ENCODE measurements around the gene CUL7. TPM values are rescaled to one million over a fixed set of nuclear protein-coding genes. Genes with fewer than 3 reads are reported as not detected.

CUL7 gene
- total and polyA plus RNA-seq, 10 of the 15 experiments (the other 5 are each of a cell fraction or from before 2014, with no cell fraction given), result 0.66 to 18.4 (median 10.9) TPM

- no peak for TF ChIP-seq ZSCAN29 (IDR thresholded peaks at IDR 0.05)
- peak; percentile 62; the same call in 1 of the 2 replicates for TF ChIP-seq PAX5 (IDR thresholded peaks at IDR 0.05; ENCODE audit: borderline replicate concordance, low read depth, low read length)
- TF ChIP-seq SKIL (IDR thresholded peaks at IDR 0.05; ENCODE audit: low read depth, poor library complexity, severe bottlenecking), result no peak
- TF ChIP-seq SP1 (IDR thresholded peaks at IDR 0.05; ENCODE audit: low read depth, low read length), result peak; percentile 74
- TF ChIP-seq SIX5 (IDR thresholded peaks at IDR 0.05; ENCODE audit: low read depth, low read length, severe bottlenecking), result peak; percentile 8
- TF ChIP-seq IKZF2 (IDR thresholded peaks at IDR 0.05), result peak; percentile 87 to 90
- peak; percentile 62 for TF ChIP-seq YY1 (IDR thresholded peaks at IDR 0.05; ENCODE audit: low read depth, low read length)
- TF ChIP-seq TARDBP (IDR thresholded peaks at IDR 0.05; ENCODE audit: borderline replicate concordance), result peak; percentile 74; the same call in 1 of the 2 replicates
- no peak for TF ChIP-seq MEF2B (IDR thresholded peaks at IDR 0.05; ENCODE audit: partially characterized antibody, poor library complexity, severe bottlenecking)
- TF ChIP-seq MXI1 (IDR thresholded peaks at IDR 0.05; ENCODE audit: low read depth, low read length), result peak; percentile 73; the same call in 1 of the 2 replicates
- peak; percentile 95 for TF ChIP-seq POLR2AphosphoS2 (IDR thresholded peaks at IDR 0.05; ENCODE audit: low read depth, low read length)
- 0 out of 2 replicates have a peak, but pooled peaks have one; percentile 47 for TF ChIP-seq NR2F1 (conservative IDR thresholded peaks at IDR 0.05)
- peak; percentile 94 for TF ChIP-seq POLR2A (IDR thresholded peaks at IDR 0.05; ENCODE audit: low read depth, low read length)
- peak; percentile 9; the same call in 1 of the 2 replicates for TF ChIP-seq IRF3 (IDR thresholded peaks at IDR 0.05)
- 0 out of 2 replicates have a peak, but pooled peaks have one; percentile 38 for TF ChIP-seq TCF3 (IDR thresholded peaks at IDR 0.05; ENCODE audit: borderline replicate concordance, insufficient read depth, low read depth, low read length)
- peak; percentile 45; the same call in 1 of the 2 replicates for TF ChIP-seq NFYB (IDR thresholded peaks at IDR 0.05; ENCODE audit: insufficient read depth, low read depth, low read length)
- TF ChIP-seq BACH1 (IDR thresholded peaks at IDR 0.05; ENCODE audit: borderline replicate concordance), result peak; percentile 94
- TF ChIP-seq MTA3 (IDR thresholded peaks at IDR 0.05; ENCODE audit: borderline replicate concordance, low read length), result peak; percentile 79; the same call in 1 of the 2 replicates
- peak; percentile 41; the same call in 1 of the 2 replicates for TF ChIP-seq CREM (IDR thresholded peaks at IDR 0.05; ENCODE audit: low read depth)
- 0 out of 2 replicates have a peak, but pooled peaks have one; percentile 14 for TF ChIP-seq CHD2 (IDR thresholded peaks at IDR 0.05; ENCODE audit: borderline replicate concordance, low read depth, low read length)
- peak; percentile 74 for TF ChIP-seq ZNF687 (IDR thresholded peaks at IDR 0.05)
- TF ChIP-seq USF1 (IDR thresholded peaks at IDR 0.05; ENCODE audit: borderline replicate concordance, extremely low read length, insufficient read depth, low read depth, low read length), result no peak
- TF ChIP-seq HDAC2 (IDR thresholded peaks at IDR 0.05), result no peak
These were observed at the start of gene CUL7 (continued) for GRCh38 chr6:43053545-43054205.

All from GM12878 (cell line).